ENCODE data around the gene CEBPZ. TPM values are rescaled to one million over a fixed set of nuclear protein-coding genes. Genes with fewer than 3 reads are reported as not detected.

Gene CEBPZ
- total RNA-seq, 2 donors from 2014 or later = 20.8 to 33.6 TPM

GRCh38 chr2:37190290-37190689 lies 41.1 kb downstream of the CEBPZ start:
- 69 to 80% methylated on average over 4 of the region's 4 CpGs for WGBS, 2 donors
- ATAC-seq (no peak), DNase-seq (no peak)
- intact Hi-C loops (cut with DNase I) = no loop called here
- TF ChIP-seq CTCF (IDR thresholded peaks at IDR 0.05) (no peak), POLR2A (IDR thresholded peaks at IDR 0.05) (no peak)
- no peaks in the 10 kb centered on the region for H3K27me3 ChIP-seq
- H3K4me3 ChIP-seq = no peak overlapping the region
- H3K9me3 ChIP-seq = no peaks in the 10 kb centered on the region
- no peaks in the 10 kb centered on the region for H3K36me3 ChIP-seq (replicated peaks in 1 of 2; ENCODE audit: insufficient read depth in 1 of 2, low read depth in 2 of 2)
- H3K27ac ChIP-seq = peak overlapping the region in 2 of 4 donors; percentile 74 to 75
- peaks cover 6% of the 10 kb centered on the region for H3K4me1 ChIP-seq

- intact Hi-C loops (cut with DNase I) = no loop called here
- Histone ChIP-seq H3K27ac (peak overlapping the region in 3 of 4 donors; percentile 41 to 75 (median 74)), H3K4me3 (no peak overlapping the region), H3K36me3 (replicated peaks in 1 of 2; ENCODE audit: insufficient read depth in 1 of 2, low read depth in 2 of 2) (no peaks in the 10 kb centered on the region), H3K9me3 (no peaks in the 10 kb centered on the region), H3K4me1 (peaks cover 6% of the 10 kb centered on the region), H3K27me3 (no peaks in the 10 kb centered on the region)
- DNase-seq = peak; percentile 25 to 79 (median 60)
- WGBS, 2 donors = 67 to 69% methylated on average over 6 of the region's 6 CpGs
- no peak for TF ChIP-seq CTCF (IDR thresholded peaks at IDR 0.05)
- peak in 1 of 3 donors; percentile 10 for TF ChIP-seq POLR2A (IDR thresholded peaks at IDR 0.05)
- peak; percentile 89 for ATAC-seq
Measured at GRCh38 chr2:37189452-37190153, 41.8 kb downstream of the CEBPZ start.

GRCh38 chr2:37188570-37188969 lies 42.8 kb downstream of the CEBPZ start, which contains the start of gene SULT6B1:
SULT6B1 (minus strand) TSS chr2:37188670; CDS start chr2:37188640, 30 bp downstream.
- TF ChIP-seq CTCF (IDR thresholded peaks at IDR 0.05) (no peak), POLR2A (IDR thresholded peaks at IDR 0.05) (no peak)
- peak within 1 kb of the TSS in 3 of 4 donors; percentile 41 to 75 (median 74) for H3K27ac ChIP-seq
- H3K4me1 ChIP-seq = peaks cover 6% of the 10 kb centered on the region
- H3K36me3 ChIP-seq (replicated peaks in 1 of 2; ENCODE audit: insufficient read depth in 1 of 2, low read depth in 2 of 2) = no peaks in the 10 kb centered on the region
- ATAC-seq = no peak
- no peak for DNase-seq
- WGBS, 2 donors = 89 to 90% methylated on average over 2 of the region's 2 CpGs
- no peaks in the 10 kb centered on the region for H3K9me3 ChIP-seq
- no peaks in the 10 kb centered on the region for H3K27me3 ChIP-seq
- intact Hi-C loops (cut with DNase I) = no loop called here
- no peak within 1 kb of the TSS for H3K4me3 ChIP-seq

GRCh38 chr2:37181726-37182684 lies 49.4 kb downstream of the CEBPZ start:
- intact Hi-C loops (cut with DNase I) = no loop called here
- Histone ChIP-seq H3K4me3 (no peak overlapping the region), H3K27ac (no peak overlapping the region), H3K4me1 (no peaks in the 10 kb centered on the region), H3K36me3 (replicated peaks in 1 of 2; ENCODE audit: insufficient read depth in 1 of 2, low read depth in 2 of 2) (no peaks in the 10 kb centered on the region), H3K27me3 (no peaks in the 10 kb centered on the region), H3K9me3 (no peaks in the 10 kb centered on the region)
- 72 to 74% methylated on average over 17 of the region's 17 CpGs for WGBS, 2 donors
- DNase-seq (no peak), ATAC-seq (no peak)
- TF ChIP-seq CTCF (IDR thresholded peaks at IDR 0.05) (no peak), POLR2A (IDR thresholded peaks at IDR 0.05) (no peak)

Measured in body of pancreas (tissue), 4 donors.